Posterior cingulate gyrus (tissue), 11 donors: ENCODE results near the gene NFKBIL1.

Experiments
- DNase-seq, 10 donors: peaks; one replicate each; pipeline versions ENCODE4 v3.0.0 to v3.0.0-alpha.2; 2020 to 2021; ENCODE audit warnings: mixed read lengths in 3 of 10
- intact Hi-C: fragments of 100-400 bp; cut with DNase I; formaldehyde crosslinking; loops from one replicate; pipeline ENCODE4 v1.15.1; 2023

The NFKBIL1 gene

GRCh38 chr6:31558318-31558625, 10.9 kb downstream of the NFKBIL1 start:
- intact Hi-C loops: no loop called here
- DNase-seq: no peak

- intact Hi-C loops: no loop called here
- DNase-seq: peak in 4 of 10 donors; percentile 28 to 88 (median 64)
Measured at GRCh38 chr6:31558631-31559500, 11.5 kb downstream of the NFKBIL1 start.

- intact Hi-C loops: no loop called here
- DNase-seq: no peak
Measured at GRCh38 chr6:31559606-31559957, 12.2 kb downstream of the NFKBIL1 start.

GRCh38 chr6:31559958-31560696, 12.7 kb downstream of the NFKBIL1 start:
- peak in 1 of 10 donors; percentile 89 for DNase-seq
- intact Hi-C loops: no loop called here

- intact Hi-C loops: no loop called here
- no peak for DNase-seq
Measured at GRCh38 chr6:31560697-31561058, 13.3 kb downstream of the NFKBIL1 start.

GRCh38 chr6:31567531-31568370, 20.3 kb downstream of the NFKBIL1 start:
- intact Hi-C loops: no loop called here
- DNase-seq: no peak

GRCh38 chr6:31568537-31568961, 21.1 kb downstream of the NFKBIL1 start:
- no peak for DNase-seq

GRCh38 chr6:31569861-31570536, 22.6 kb downstream of the NFKBIL1 start:
- intact Hi-C loops: no loop called here
- no peak for DNase-seq

More at GRCh38 chr6:31568537-31568961, 21.1 kb downstream of the NFKBIL1 start:
- intact Hi-C loops: no loop called here

GRCh38 chr6:31572041-31572911, 24.9 kb downstream of the NFKBIL1 start, which contains the start of gene LTA:
Gene LTA, plus strand, starts transcription at chr6:31572289. Its CDS starts 454 bp downstream, at chr6:31572743.
- intact Hi-C loops: no loop called here
- DNase-seq: no peak

- intact Hi-C loops: no loop called here
- no peak for DNase-seq
Measured at GRCh38 chr6:31573239-31574105, 26.1 kb downstream of the NFKBIL1 start.

- DNase-seq: peak in 1 of 10 donors; percentile 44
- intact Hi-C loops: no loop called here
Measured at GRCh38 chr6:31574106-31575061, 27.0 kb downstream of the NFKBIL1 start.

GRCh38 chr6:31575335-31575901, 28.0 kb downstream of the NFKBIL1 start, which contains the start of gene TNF:
Gene TNF, plus strand, starts transcription at chr6:31575565. Its CDS starts 177 bp downstream, at chr6:31575742.
- DNase-seq: peak in 4 of 10 donors; percentile 28 to 87 (median 32)
- intact Hi-C loops: no loop called here

GRCh38 chr6:31575952-31576685, 28.7 kb downstream of the NFKBIL1 start:
- intact Hi-C loops: no loop called here
- DNase-seq: no peak

- intact Hi-C loops: no loop called here
- peak in 1 of 10 donors; percentile 74 for DNase-seq
Measured at GRCh38 chr6:31576897-31577578, 29.6 kb downstream of the NFKBIL1 start.

GRCh38 chr6:31577579-31577966, 30.2 kb downstream of the NFKBIL1 start:
- intact Hi-C loops: no loop called here
- peak in 1 of 10 donors; percentile 9 for DNase-seq
